Endothelial cell of umbilical vein (primary cell): ENCODE results near the gene APLN.

Experiments used
- EZH2 ChIP-seq: IDR thresholded peaks from 2 replicates; pipeline ENCODE4 v1.6.1; 2012; ENCODE audit warnings: borderline replicate concordance, low read depth, mild to moderate bottlenecking, moderate library complexity, low read length, inconsistent platforms; ENCODE audit not compliant: severe bottlenecking
- JUN ChIP-seq: IDR thresholded peaks from 2 replicates; pipeline ENCODE4 v1.6.1; 2011; ENCODE audit warnings: borderline replicate concordance, low read depth; ENCODE audit not compliant: insufficient read length, insufficient read depth
- POLR2A ChIP-seq: IDR thresholded peaks from 2 replicates; pipeline ENCODE4 v1.6.1; 2012; ENCODE audit warnings: low read depth, mild to moderate bottlenecking, control low read depth, low read length
- POLR2AphosphoS5 ChIP-seq: IDR thresholded peaks from 2 replicates; pipeline ENCODE4 v1.6.1; 2012; ENCODE audit warnings: low read depth, mild to moderate bottlenecking, control low read depth, low read length, moderate library complexity; ENCODE audit not compliant: insufficient read depth
- TF ChIP-seq, protein P1 (sequence below), 2 donors: IDR thresholded peaks; 1 replicate in 1 of 2; 2 replicates in 1 of 2; pipeline ENCODE4 v1.5.1; 2011; ENCODE audit warnings: low read length in 2 of 2, mild to moderate bottlenecking in 2 of 2, moderate library complexity in 2 of 2, control low read depth in 1 of 2, inconsistent platforms in 1 of 2, low read depth in 1 of 2; ENCODE audit not compliant: insufficient read depth in 1 of 2; ENCODE audit errors: extremely low read depth in 1 of 2

DNA sequence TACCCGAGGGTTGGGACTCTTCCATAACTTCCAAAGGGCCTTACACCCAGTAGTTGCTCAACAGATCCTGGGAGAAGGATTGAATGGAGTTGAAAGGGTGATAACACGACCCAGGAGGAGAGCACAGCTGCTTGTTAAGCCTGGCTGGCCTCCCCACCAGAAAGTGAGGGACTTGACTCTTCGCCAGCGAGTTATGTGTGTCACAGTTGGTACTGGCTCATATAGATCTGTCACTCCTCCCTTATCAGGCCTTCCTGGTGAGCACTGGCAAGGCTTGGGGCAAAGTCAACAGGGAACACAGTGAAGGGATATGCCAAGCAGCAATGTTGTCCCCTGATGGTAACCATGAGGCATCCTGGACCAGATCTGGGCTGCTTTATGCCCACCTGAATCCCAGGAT, 35.8 kb downstream of the APLN start:
- TF ChIP-seq, protein P1, sequence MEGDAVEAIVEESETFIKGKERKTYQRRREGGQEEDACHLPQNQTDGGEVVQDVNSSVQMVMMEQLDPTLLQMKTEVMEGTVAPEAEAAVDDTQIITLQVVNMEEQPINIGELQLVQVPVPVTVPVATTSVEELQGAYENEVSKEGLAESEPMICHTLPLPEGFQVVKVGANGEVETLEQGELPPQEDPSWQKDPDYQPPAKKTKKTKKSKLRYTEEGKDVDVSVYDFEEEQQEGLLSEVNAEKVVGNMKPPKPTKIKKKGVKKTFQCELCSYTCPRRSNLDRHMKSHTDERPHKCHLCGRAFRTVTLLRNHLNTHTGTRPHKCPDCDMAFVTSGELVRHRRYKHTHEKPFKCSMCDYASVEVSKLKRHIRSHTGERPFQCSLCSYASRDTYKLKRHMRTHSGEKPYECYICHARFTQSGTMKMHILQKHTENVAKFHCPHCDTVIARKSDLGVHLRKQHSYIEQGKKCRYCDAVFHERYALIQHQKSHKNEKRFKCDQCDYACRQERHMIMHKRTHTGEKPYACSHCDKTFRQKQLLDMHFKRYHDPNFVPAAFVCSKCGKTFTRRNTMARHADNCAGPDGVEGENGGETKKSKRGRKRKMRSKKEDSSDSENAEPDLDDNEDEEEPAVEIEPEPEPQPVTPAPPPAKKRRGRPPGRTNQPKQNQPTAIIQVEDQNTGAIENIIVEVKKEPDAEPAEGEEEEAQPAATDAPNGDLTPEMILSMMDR (IDR thresholded peaks at IDR 0.05; ENCODE audit: extremely low read depth in 1 of 2, insufficient read depth in 1 of 2, low read depth in 1 of 2, low read length in 2 of 2) = no peak
- TF ChIP-seq POLR2A (no peak), POLR2AphosphoS5 (no peak), EZH2 (no peak), JUN (no peak)
